ENCODE measurements around the gene CFAP100.

DNA sequence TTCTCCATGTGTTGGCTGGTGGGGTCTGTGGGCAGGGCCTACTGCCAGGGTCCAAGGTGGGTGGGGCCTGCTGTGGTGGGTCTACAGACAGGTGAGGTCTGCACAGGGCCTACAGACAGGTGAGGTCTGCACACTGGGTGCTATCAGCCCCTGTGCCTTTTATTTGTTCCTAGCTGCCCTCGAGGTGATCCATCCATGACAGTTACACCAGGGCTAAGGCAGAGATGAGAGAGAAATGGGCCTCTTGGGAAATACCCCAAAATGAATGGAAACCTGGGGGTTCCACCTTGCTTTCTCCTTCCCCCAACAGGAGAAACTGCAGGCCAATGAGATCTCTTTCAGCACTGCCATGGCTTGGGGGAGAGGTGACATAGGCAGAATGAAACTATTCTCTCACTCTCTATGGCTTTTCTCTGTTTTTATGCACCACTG, 36.4 kb downstream of the CFAP100 start:
- TF ChIP-seq, protein P1, sequence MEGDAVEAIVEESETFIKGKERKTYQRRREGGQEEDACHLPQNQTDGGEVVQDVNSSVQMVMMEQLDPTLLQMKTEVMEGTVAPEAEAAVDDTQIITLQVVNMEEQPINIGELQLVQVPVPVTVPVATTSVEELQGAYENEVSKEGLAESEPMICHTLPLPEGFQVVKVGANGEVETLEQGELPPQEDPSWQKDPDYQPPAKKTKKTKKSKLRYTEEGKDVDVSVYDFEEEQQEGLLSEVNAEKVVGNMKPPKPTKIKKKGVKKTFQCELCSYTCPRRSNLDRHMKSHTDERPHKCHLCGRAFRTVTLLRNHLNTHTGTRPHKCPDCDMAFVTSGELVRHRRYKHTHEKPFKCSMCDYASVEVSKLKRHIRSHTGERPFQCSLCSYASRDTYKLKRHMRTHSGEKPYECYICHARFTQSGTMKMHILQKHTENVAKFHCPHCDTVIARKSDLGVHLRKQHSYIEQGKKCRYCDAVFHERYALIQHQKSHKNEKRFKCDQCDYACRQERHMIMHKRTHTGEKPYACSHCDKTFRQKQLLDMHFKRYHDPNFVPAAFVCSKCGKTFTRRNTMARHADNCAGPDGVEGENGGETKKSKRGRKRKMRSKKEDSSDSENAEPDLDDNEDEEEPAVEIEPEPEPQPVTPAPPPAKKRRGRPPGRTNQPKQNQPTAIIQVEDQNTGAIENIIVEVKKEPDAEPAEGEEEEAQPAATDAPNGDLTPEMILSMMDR (IDR thresholded peaks at IDR 0.05) = no peak
- no peak for TF ChIP-seq POLR2A (IDR thresholded peaks at IDR 0.05)

Measured in tibial nerve (tissue), 3 donors.